Measurements from ENCODE around the gene HM13.
"Not testable (repeated sequence)": the region's sequence is repeated elsewhere in the genome, so short reads cannot be mapped to it uniquely, and the experiment has no call there.

HM13 gene

DNA sequence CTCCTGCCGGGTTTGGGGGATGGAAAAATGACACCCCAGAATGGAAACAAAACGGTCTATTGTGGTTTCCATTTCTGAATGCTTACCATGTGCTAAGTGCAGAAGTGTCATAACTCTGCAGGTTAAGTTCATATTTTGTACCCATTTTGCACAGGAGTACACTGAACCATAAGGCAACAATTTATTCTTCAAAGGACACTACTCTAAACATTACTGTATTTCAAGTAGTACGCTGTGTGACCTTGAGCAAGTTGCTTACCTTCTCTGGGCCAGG is 81.1 kb downstream of the HM13 start:
- H3K4me3 ChIP-seq (ENCODE audit: low read depth, low read length) = no peak overlapping the region
- H3K4me1 ChIP-seq = no peaks in the 10 kb centered on the region
- H3K9ac ChIP-seq = no peak overlapping the region
- no peaks in the 10 kb centered on the region for H3K9me3 ChIP-seq (ENCODE audit: control insufficient read depth, low read length)
- no peak overlapping the region for H2AFZ ChIP-seq
- peak overlapping the region; percentile 70 for H3K27ac ChIP-seq
- H3K27me3 ChIP-seq (ENCODE audit: control insufficient read depth, insufficient read depth, low read length) = no peaks in the 10 kb centered on the region
- H3K36me3 ChIP-seq (ENCODE audit: control insufficient read depth, insufficient read depth, low read length) = no peaks in the 10 kb centered on the region
- H3K4me2 ChIP-seq (ENCODE audit: low read length) = no peak overlapping the region
- H3K79me2 ChIP-seq = no peaks in the 10 kb centered on the region
- TF ChIP-seq, protein P1, sequence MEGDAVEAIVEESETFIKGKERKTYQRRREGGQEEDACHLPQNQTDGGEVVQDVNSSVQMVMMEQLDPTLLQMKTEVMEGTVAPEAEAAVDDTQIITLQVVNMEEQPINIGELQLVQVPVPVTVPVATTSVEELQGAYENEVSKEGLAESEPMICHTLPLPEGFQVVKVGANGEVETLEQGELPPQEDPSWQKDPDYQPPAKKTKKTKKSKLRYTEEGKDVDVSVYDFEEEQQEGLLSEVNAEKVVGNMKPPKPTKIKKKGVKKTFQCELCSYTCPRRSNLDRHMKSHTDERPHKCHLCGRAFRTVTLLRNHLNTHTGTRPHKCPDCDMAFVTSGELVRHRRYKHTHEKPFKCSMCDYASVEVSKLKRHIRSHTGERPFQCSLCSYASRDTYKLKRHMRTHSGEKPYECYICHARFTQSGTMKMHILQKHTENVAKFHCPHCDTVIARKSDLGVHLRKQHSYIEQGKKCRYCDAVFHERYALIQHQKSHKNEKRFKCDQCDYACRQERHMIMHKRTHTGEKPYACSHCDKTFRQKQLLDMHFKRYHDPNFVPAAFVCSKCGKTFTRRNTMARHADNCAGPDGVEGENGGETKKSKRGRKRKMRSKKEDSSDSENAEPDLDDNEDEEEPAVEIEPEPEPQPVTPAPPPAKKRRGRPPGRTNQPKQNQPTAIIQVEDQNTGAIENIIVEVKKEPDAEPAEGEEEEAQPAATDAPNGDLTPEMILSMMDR (IDR thresholded peaks at IDR 0.05) = no peak

DNA sequence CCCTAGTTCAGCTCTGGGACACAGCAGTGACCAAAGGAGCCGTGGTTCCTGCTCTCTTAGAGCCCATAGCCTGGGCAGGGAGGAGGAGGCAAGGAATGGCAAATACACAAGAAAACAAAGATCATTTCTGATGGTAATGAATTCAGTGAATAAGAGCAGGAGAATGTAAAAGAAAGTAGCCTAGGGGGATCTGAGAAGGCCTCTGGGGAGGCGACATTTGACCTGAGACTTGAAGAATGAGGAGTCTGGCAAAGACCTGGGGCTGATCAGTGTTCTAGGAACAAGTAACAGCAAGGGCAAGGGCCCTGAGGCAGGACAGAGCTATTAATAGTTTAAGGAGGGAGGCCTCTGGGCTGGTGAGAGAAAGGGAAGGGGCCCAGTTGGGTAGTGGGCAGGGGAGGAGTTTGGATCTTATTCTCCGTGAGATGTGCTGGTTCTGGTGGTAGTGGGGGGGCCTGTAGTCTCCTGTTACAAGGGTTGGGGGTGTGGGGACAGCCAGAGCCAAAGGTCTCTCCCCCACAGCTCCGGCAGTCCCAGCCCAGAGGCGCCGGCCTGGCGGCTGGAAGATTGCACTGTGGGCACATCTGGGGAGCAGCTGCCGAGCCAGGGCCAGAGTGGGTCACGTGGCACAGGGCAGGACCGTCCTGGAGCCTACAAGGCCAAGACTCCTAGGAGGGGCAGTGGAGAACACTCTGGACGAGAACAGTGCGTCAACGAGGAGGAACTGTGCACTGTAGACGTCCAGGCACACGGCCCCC is 81.6 kb downstream of the HM13 start:
- TF ChIP-seq, protein P1 (IDR thresholded peaks at IDR 0.05) = no peak
- peak overlapping the region; percentile 70 for H3K27ac ChIP-seq
- no peaks in the 10 kb centered on the region for H3K4me1 ChIP-seq
- H3K36me3 ChIP-seq (ENCODE audit: control insufficient read depth, insufficient read depth, low read length) = no peaks in the 10 kb centered on the region
- H3K27me3 ChIP-seq (ENCODE audit: control insufficient read depth, insufficient read depth, low read length) = no peaks in the 10 kb centered on the region
- H3K9ac ChIP-seq = no peak overlapping the region
- no peaks in the 10 kb centered on the region for H3K9me3 ChIP-seq (ENCODE audit: control insufficient read depth, low read length)
- H3K79me2 ChIP-seq = no peaks in the 10 kb centered on the region
- no peak overlapping the region for H3K4me2 ChIP-seq (ENCODE audit: low read length)
- H2AFZ ChIP-seq = no peak overlapping the region
- H3K4me3 ChIP-seq (ENCODE audit: low read depth, low read length) = no peak overlapping the region

DNA sequence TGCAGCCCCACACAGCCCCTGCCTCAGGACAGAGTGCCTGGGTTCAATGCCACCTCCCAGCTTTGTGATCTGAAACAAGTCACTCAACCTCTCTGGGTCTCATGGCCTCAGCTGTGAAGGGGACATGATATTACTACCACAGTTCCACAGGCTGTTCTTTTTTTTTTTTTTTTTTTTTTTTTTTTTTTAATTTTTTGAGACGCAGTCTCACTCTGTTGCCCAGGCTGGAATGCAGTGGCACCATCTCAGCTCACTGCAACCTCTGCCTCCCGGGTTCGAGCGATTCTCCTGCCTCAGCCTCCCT is 82.1 kb downstream of the HM13 start:
- H2AFZ ChIP-seq; H3K9ac ChIP-seq; H3K4me3 ChIP-seq (ENCODE audit: low read depth, low read length); H3K4me2 ChIP-seq (ENCODE audit: low read length); H3K4me1 ChIP-seq; H3K9me3 ChIP-seq (ENCODE audit: control insufficient read depth, low read length); H3K36me3 ChIP-seq (ENCODE audit: control insufficient read depth, insufficient read depth, low read length); H3K79me2 ChIP-seq; H3K27me3 ChIP-seq (ENCODE audit: control insufficient read depth, insufficient read depth, low read length): not testable (repeated sequence)
- peak overlapping the region; percentile 61 for H3K27ac ChIP-seq

DNA sequence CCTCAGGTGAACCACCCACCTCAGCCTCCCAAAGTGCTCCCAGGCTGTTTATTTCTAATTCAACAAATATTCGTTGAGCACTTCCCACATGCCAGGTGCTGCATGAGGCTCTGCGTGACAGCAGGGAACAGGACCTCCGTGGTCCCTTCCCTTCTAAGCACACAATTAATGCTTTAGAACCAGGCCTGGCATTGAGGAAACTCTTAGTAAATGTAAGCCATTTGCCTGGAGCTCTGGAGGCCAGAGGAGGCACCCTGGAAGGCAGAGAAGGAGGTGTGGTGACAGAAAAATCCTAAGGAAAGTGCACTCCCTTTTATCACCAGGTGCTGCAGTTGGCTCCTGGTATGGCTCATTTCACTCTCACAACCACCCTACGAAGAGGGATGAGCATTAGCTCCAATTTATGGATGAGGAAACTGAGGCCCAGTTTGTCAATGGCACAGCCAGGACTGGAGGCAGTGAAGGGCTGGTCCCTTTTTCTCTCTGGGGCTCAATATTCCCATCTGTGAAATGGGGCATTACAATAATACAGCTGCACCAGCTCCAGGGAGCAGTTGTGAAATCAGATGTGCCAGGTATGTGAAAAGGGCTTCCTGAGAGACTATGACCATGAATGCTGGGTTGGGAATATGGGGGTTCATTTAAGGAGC is 82.7 kb downstream of the HM13 start:
- Histone ChIP-seq H3K9me3 (ENCODE audit: control insufficient read depth, low read length) (no peaks in the 10 kb centered on the region), H3K36me3 (ENCODE audit: control insufficient read depth, insufficient read depth, low read length) (no peaks in the 10 kb centered on the region), H3K4me1 (no peaks in the 10 kb centered on the region), H3K27ac (peak overlapping the region; percentile 61), H3K4me2 (ENCODE audit: low read length) (no peak overlapping the region), H3K27me3 (ENCODE audit: control insufficient read depth, insufficient read depth, low read length) (no peaks in the 10 kb centered on the region), H3K9ac (no peak overlapping the region), H3K4me3 (ENCODE audit: low read depth, low read length) (no peak overlapping the region), H3K79me2 (no peaks in the 10 kb centered on the region), H2AFZ (no peak overlapping the region)
- TF ChIP-seq, protein P1 (IDR thresholded peaks at IDR 0.05) = no peak

DNA sequence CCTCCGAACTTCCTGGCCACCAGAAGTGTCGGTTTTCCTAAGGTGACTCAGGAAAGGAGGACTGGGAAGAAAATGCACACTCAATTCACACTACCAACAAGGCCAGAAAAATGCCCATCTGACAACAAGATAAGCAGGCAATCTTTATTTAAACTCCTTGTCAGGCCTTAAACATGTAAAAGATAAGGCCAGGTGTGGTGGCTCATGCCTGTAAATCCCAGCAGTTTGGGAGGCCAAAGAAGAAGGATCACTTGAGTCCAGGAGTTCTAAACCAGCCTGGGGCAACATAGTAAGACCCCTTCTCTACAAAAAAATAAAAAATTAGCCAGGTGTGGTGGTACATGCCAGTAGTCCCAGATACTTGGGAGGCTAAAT is 83.2 kb downstream of the HM13 start:
- Histone ChIP-seq H3K9me3 (ENCODE audit: control insufficient read depth, low read length) (no peaks in the 10 kb centered on the region), H3K4me1 (no peaks in the 10 kb centered on the region), H3K79me2 (no peaks in the 10 kb centered on the region), H3K27me3 (ENCODE audit: control insufficient read depth, insufficient read depth, low read length) (no peaks in the 10 kb centered on the region), H2AFZ (no peak overlapping the region), H3K4me2 (ENCODE audit: low read length) (no peak overlapping the region), H3K27ac (no peak overlapping the region), H3K36me3 (ENCODE audit: control insufficient read depth, insufficient read depth, low read length) (no peaks in the 10 kb centered on the region), H3K4me3 (ENCODE audit: low read depth, low read length) (no peak overlapping the region), H3K9ac (no peak overlapping the region)
- TF ChIP-seq, protein P1 (IDR thresholded peaks at IDR 0.05) = no peak
